ENCODE results near the gene CORO2A.

GRCh38 chr9:98083061-98083501, 109.4 kb downstream of the CORO2A start:
- TF ChIP-seq CTCF (conservative IDR thresholded peaks at IDR 0.05; ENCODE audit: low read depth, low read length), result no peak
- no peak for TF ChIP-seq BHLHE40 (IDR thresholded peaks at IDR 0.05; ENCODE audit: low read depth, low read length)
- no peak for TF ChIP-seq RFX5 (IDR thresholded peaks at IDR 0.05; ENCODE audit: low read depth, low read length)
- no peak for TF ChIP-seq ELK1 (IDR thresholded peaks at IDR 0.05; ENCODE audit: borderline replicate concordance, low read depth, low read length)
- no peak for TF ChIP-seq SMC3 (IDR thresholded peaks at IDR 0.05; ENCODE audit: low read depth, low read length)
- no peak for TF ChIP-seq POLR2A (IDR thresholded peaks at IDR 0.05; ENCODE audit: low read depth, low read length)
- no peak for TF ChIP-seq MAFK (IDR thresholded peaks at IDR 0.05; ENCODE audit: low read depth, low read length)
- no peak for TF ChIP-seq USF2 (IDR thresholded peaks at IDR 0.05; ENCODE audit: low read depth, low read length)
- TF ChIP-seq CEBPB (IDR thresholded peaks at IDR 0.05; ENCODE audit: low read depth, low read length), result peak; percentile 77

Measured in IMR-90 (cell line).